Activated naive CD4-positive, alpha-beta T cell (primary cell): ENCODE measurements around the gene CADM2.

ENCODE experiments used
- DNase-seq, 4 experiments: peaks; one replicate each; lab custom pipeline; 2025; lab: John Stamatoyannopoulos, UW

CADM2 gene

GRCh38 chr3:85572426-85572825 is 613.6 kb downstream of the CADM2 start:
- no peak for DNase-seq

- DNase-seq, result no peak
These were observed 614.2 kb downstream of the CADM2 start for GRCh38 chr3:85572978-85573377.

GRCh38 chr3:85574006-85574705 is 615.4 kb downstream of the CADM2 start:
- DNase-seq, result no peak

GRCh38 chr3:85576091-85576690 is 617.4 kb downstream of the CADM2 start:
- no peak for DNase-seq

GRCh38 chr3:85576697-85577200 is 618.0 kb downstream of the CADM2 start:
- no peak for DNase-seq

GRCh38 chr3:85584779-85585356 is 626.1 kb downstream of the CADM2 start:
- DNase-seq, result no peak

GRCh38 chr3:85586018-85586417 is 627.2 kb downstream of the CADM2 start:
- DNase-seq, result no peak

- no peak for DNase-seq
These were observed 630.4 kb downstream of the CADM2 start for GRCh38 chr3:85589145-85589544.

GRCh38 chr3:85591451-85591850 is 632.7 kb downstream of the CADM2 start:
- DNase-seq, result no peak

GRCh38 chr3:85592256-85592655 is 633.5 kb downstream of the CADM2 start:
- DNase-seq, result no peak

- no peak for DNase-seq
These were observed 635.9 kb downstream of the CADM2 start for GRCh38 chr3:85594676-85595075.

- no peak for DNase-seq
These were observed 644.6 kb downstream of the CADM2 start for GRCh38 chr3:85603378-85603777.

- no peak for DNase-seq
These were observed 645.9 kb downstream of the CADM2 start for GRCh38 chr3:85604641-85605040.

- DNase-seq, result no peak
These were observed 646.3 kb downstream of the CADM2 start for GRCh38 chr3:85605066-85605465.

GRCh38 chr3:85626662-85627061 is 667.9 kb downstream of the CADM2 start:
- DNase-seq, result no peak

GRCh38 chr3:85627932-85628331 is 669.1 kb downstream of the CADM2 start:
- DNase-seq, result no peak

- DNase-seq, result no peak
These were observed 672.3 kb downstream of the CADM2 start for GRCh38 chr3:85631070-85631469.

- DNase-seq, result no peak
These were observed 674.1 kb downstream of the CADM2 start for GRCh38 chr3:85632921-85633320.

- no peak for DNase-seq
These were observed 693.6 kb downstream of the CADM2 start for GRCh38 chr3:85652360-85652759.

GRCh38 chr3:85660451-85660850 is 701.7 kb downstream of the CADM2 start:
- DNase-seq, result no peak

GRCh38 chr3:85662462-85662861 is 703.7 kb downstream of the CADM2 start:
- no peak for DNase-seq

GRCh38 chr3:85667744-85668143 is 709.0 kb downstream of the CADM2 start:
- no peak for DNase-seq

- DNase-seq, result no peak
These were observed 711.9 kb downstream of the CADM2 start for GRCh38 chr3:85670634-85671205.
